Raji (cell line): ENCODE results near the gene SMCO3.

ENCODE experiments used
- POLR2A ChIP-seq: IDR thresholded peaks from 2 replicates; pipeline ENCODE4 v1.6.1; 2011; ENCODE audit warnings: low read depth, low read length, control low read depth; ENCODE audit not compliant: insufficient read depth

Gene SMCO3

GRCh38 chr12:14840616-14841015 is 26.6 kb upstream of the SMCO3 start:
- TF ChIP-seq POLR2A, result no peak

- TF ChIP-seq POLR2A, result no peak
Observed at GRCh38 chr12:14839262-14839661, 25.3 kb upstream of the SMCO3 start.

GRCh38 chr12:14836336-14837210 is 22.6 kb upstream of the SMCO3 start:
- TF ChIP-seq POLR2A, result no peak

GRCh38 chr12:14834509-14834908 is 20.5 kb upstream of the SMCO3 start:
- no peak for TF ChIP-seq POLR2A

- TF ChIP-seq POLR2A, result no peak
Observed at GRCh38 chr12:14833952-14834351, 20.0 kb upstream of the SMCO3 start.

GRCh38 chr12:14833336-14833735 is 19.4 kb upstream of the SMCO3 start:
- no peak for TF ChIP-seq POLR2A

GRCh38 chr12:14828892-14829291 is 14.9 kb upstream of the SMCO3 start:
- no peak for TF ChIP-seq POLR2A

- TF ChIP-seq POLR2A, result no peak
Observed at GRCh38 chr12:14827043-14827442, 13.1 kb upstream of the SMCO3 start.

GRCh38 chr12:14826491-14826890 is 12.5 kb upstream of the SMCO3 start:
- no peak for TF ChIP-seq POLR2A

- no peak for TF ChIP-seq POLR2A
Observed at GRCh38 chr12:14825256-14825655, 11.3 kb upstream of the SMCO3 start.

GRCh38 chr12:14824012-14824634 is 10.1 kb upstream of the SMCO3 start:
- no peak for TF ChIP-seq POLR2A

GRCh38 chr12:14811486-14811885 is 2.5 kb downstream of the SMCO3 start:
- no peak for TF ChIP-seq POLR2A

- TF ChIP-seq POLR2A, result no peak
Observed at GRCh38 chr12:14810953-14811483, 3.0 kb downstream of the SMCO3 start.

GRCh38 chr12:14810167-14810952 is 3.6 kb downstream of the SMCO3 start:
- no peak for TF ChIP-seq POLR2A

GRCh38 chr12:14803830-14804160 is 10.2 kb downstream of the SMCO3 start:
- no peak for TF ChIP-seq POLR2A
